ENCODE data around the gene RNF8. TPM values are rescaled to one million over a fixed set of nuclear protein-coding genes. Genes with fewer than 3 reads are reported as not detected.

The RNF8 gene
- total RNA-seq, 1 donor from 2014 or later, result 17.6 TPM

DNA sequence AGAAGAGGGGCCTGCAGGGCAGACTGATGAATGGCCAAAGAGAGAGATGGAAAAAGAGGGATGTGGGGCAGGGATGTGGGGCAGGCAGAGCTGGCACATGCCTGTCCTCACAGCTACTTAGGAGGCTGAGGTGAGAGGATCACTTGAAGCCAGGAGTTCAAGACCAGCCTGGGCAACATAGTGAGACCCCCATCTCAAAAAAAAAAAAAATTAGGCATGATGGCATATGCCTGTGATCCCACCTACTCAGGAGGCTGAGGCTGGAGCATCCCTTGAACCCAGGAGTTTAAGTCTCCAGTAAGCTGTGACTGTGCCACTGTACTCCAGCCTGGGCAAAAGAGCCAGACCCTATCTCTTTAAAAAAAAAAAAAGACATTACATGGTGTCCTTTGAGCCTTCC is 34.8 kb downstream of the RNF8 start:
- H3K9me3 ChIP-seq, result no peaks in the 10 kb centered on the region
- no peaks in the 10 kb centered on the region for H3K4me1 ChIP-seq
- H3K27ac ChIP-seq, result no peak overlapping the region
- no peak overlapping the region for H3K4me3 ChIP-seq
- no peaks in the 10 kb centered on the region for H3K27me3 ChIP-seq
- TF ChIP-seq, protein P1, sequence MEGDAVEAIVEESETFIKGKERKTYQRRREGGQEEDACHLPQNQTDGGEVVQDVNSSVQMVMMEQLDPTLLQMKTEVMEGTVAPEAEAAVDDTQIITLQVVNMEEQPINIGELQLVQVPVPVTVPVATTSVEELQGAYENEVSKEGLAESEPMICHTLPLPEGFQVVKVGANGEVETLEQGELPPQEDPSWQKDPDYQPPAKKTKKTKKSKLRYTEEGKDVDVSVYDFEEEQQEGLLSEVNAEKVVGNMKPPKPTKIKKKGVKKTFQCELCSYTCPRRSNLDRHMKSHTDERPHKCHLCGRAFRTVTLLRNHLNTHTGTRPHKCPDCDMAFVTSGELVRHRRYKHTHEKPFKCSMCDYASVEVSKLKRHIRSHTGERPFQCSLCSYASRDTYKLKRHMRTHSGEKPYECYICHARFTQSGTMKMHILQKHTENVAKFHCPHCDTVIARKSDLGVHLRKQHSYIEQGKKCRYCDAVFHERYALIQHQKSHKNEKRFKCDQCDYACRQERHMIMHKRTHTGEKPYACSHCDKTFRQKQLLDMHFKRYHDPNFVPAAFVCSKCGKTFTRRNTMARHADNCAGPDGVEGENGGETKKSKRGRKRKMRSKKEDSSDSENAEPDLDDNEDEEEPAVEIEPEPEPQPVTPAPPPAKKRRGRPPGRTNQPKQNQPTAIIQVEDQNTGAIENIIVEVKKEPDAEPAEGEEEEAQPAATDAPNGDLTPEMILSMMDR (IDR thresholded peaks at IDR 0.05), result no peak
- peaks cover 64% of the 10 kb centered on the region for H3K36me3 ChIP-seq
- no peak for DNase-seq
- intact Hi-C loops (cut with DNase I), result no loop called here
- no peak for ATAC-seq

DNA sequence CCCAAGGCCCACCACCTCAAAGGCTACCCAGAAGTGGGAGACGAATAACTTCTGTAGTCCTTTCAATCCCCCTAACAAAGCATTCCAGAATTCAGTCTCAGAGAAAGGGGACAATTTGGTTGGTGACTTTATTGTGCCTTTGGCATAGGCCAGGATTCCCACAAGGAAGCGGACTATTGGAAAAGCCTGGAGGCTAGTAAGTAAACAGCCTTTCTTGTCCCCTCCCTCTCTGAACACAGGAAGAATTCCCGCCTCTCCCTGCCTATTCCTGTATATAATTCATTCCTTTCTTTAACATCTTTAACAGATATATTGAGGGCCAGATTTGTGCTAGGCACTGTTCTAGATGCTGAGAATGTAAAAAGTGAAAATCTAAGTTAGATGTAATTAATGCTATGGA is 36.1 kb downstream of the RNF8 start:
- DNase-seq, result no peak
- H3K36me3 ChIP-seq, result peaks cover 67% of the 10 kb centered on the region
- no peaks in the 10 kb centered on the region for H3K4me1 ChIP-seq
- no peaks in the 10 kb centered on the region for H3K9me3 ChIP-seq
- TF ChIP-seq, protein P1 (IDR thresholded peaks at IDR 0.05), result no peak
- intact Hi-C loops (cut with DNase I), result no loop called here
- H3K27me3 ChIP-seq, result no peaks in the 10 kb centered on the region
- no peak for ATAC-seq
- H3K4me3 ChIP-seq, result no peak overlapping the region
- H3K27ac ChIP-seq, result no peak overlapping the region

GRCh38 chr6:37391120-37391519 is 37.3 kb downstream of the RNF8 start:
- no peaks in the 10 kb centered on the region for H3K9me3 ChIP-seq
- intact Hi-C loops (cut with DNase I), result no loop called here
- no peaks in the 10 kb centered on the region for H3K4me1 ChIP-seq
- ATAC-seq (no peak), DNase-seq (no peak)
- TF ChIP-seq, protein P1 (IDR thresholded peaks at IDR 0.05), result no peak
- H3K27me3 ChIP-seq, result no peaks in the 10 kb centered on the region
- H3K27ac ChIP-seq, result no peak overlapping the region
- H3K36me3 ChIP-seq, result peaks cover 67% of the 10 kb centered on the region
- H3K4me3 ChIP-seq, result no peak overlapping the region

GRCh38 chr6:37392821-37393220 is 39.0 kb downstream of the RNF8 start:
- intact Hi-C loops (cut with DNase I), result no loop called here
- ATAC-seq (no peak), DNase-seq (no peak)
- Histone ChIP-seq H3K4me1 (no peaks in the 10 kb centered on the region), H3K9me3 (no peaks in the 10 kb centered on the region), H3K36me3 (peaks cover 53% of the 10 kb centered on the region), H3K4me3 (no peak overlapping the region), H3K27ac (no peak overlapping the region), H3K27me3 (no peaks in the 10 kb centered on the region)
- TF ChIP-seq, protein P1 (IDR thresholded peaks at IDR 0.05), result no peak

DNA sequence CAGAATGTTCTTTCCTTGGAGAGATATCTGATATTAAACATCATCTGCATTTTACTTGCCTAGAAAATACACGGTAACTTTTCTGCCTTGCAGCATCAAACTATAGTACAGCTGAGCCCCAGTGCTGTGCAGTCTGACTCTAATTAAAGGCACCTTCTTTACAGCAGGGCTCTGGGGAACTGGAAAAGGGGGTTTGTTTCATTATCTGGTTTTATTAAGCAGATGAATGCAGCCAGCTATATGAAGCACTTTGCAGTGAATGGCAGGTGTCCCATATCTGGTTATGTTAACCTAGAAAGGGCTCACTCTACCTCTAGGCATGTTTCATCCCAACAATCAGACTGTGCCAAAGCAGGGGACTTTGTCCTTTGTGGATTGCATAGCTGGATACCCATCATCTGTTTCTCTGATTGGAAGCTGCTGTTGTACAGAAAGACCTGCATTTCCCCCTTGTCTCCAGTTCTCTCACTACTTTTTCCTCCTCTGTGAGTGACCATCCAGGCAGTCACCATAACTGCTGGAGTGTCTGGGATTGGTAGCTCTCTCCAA is 39.7 kb downstream of the RNF8 start:
- ATAC-seq, result no peak
- no peaks in the 10 kb centered on the region for H3K4me1 ChIP-seq
- intact Hi-C loops (cut with DNase I), result no loop called here
- no peaks in the 10 kb centered on the region for H3K27me3 ChIP-seq
- no peak overlapping the region for H3K4me3 ChIP-seq
- TF ChIP-seq, protein P1 (IDR thresholded peaks at IDR 0.05), result no peak
- H3K27ac ChIP-seq, result no peak overlapping the region
- H3K36me3 ChIP-seq, result peaks cover 46% of the 10 kb centered on the region
- no peaks in the 10 kb centered on the region for H3K9me3 ChIP-seq
- no peak for DNase-seq

Measured in upper lobe of right lung (tissue), 1 donor.